ENCODE data around the gene CMSS1. TPM values are rescaled to one million over a fixed set of nuclear protein-coding genes. Genes with fewer than 3 reads are reported as not detected.
A peak's percentile ranks its signal among the peaks of the same experiment; 100 is the strongest.

CMSS1 gene
- total and polyA plus RNA-seq, 8 donors, result 14.4 to 29.9 (median 15.9) TPM

DNA sequence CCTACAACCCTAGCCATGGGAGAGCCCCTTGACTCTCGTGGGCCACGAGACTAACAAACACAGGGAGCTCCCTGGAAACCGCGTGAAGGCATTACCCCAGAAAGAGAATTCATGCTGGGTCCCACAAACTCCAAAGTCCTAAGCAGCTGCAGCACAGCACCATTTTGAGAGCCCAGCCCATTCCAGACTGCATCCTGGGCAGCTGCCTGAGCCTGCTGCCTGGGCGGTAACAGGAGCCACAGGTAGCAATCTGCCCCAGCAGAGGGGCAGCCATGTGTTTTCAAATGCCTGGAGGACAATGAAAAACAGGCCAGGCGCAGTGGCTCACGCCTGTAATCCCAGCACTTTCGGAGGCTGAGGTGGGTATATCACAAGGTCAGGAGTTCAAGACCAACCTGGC is 380.2 kb downstream of the CMSS1 start:
- Histone ChIP-seq H3K4me3 (no peak overlapping the region), H3K27me3 (no peaks in the 10 kb centered on the region), H3K27ac (no peak overlapping the region), H3K9me3 (no peaks in the 10 kb centered on the region), H3K4me1 (no peaks in the 10 kb centered on the region), H3K36me3 (no peaks in the 10 kb centered on the region)
- FAIRE-seq (no peak), DNase-seq (no peak), ATAC-seq (no peak)
- TF ChIP-seq, protein P1, sequence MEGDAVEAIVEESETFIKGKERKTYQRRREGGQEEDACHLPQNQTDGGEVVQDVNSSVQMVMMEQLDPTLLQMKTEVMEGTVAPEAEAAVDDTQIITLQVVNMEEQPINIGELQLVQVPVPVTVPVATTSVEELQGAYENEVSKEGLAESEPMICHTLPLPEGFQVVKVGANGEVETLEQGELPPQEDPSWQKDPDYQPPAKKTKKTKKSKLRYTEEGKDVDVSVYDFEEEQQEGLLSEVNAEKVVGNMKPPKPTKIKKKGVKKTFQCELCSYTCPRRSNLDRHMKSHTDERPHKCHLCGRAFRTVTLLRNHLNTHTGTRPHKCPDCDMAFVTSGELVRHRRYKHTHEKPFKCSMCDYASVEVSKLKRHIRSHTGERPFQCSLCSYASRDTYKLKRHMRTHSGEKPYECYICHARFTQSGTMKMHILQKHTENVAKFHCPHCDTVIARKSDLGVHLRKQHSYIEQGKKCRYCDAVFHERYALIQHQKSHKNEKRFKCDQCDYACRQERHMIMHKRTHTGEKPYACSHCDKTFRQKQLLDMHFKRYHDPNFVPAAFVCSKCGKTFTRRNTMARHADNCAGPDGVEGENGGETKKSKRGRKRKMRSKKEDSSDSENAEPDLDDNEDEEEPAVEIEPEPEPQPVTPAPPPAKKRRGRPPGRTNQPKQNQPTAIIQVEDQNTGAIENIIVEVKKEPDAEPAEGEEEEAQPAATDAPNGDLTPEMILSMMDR (IDR thresholded peaks at IDR 0.05), result no peak
- intact Hi-C loops (cut with DNase I), result no loop called here
- 86 to 93% methylated on average over 8 of the region's 8 CpGs for WGBS, 2 donors

DNA sequence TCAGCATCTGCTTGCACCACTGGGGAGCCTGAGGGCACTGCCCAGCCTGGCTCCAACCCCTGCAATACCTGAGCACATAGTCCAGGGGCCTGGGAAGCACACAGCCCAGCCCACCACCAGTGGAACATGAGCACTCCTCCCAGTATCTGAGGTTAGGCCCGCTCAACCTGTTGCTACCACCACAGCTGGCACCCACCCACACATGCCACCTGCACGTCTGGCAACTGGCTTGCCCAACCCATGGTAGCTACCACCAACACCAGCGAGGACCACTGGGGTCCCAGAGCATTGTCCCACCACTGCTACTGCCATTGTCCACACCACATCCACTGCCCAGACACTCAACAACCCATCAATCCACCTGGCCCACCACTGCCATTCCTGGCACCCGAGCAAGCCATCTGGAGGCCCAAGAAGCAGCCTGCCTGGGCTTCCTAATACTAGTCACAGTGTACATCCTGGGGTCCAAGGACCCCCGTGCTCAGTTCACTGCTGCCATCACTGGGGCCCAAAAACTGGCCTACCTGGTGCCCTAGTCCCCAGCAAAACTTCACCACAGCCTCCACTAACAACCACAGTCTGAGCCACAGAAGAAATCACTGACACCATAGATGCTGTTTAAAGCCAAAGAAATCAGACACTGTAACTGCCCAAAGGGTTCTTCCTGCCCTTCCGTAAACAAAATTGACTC is 381.1 kb downstream of the CMSS1 start:
- 84 to 88% methylated on average over 6 of the region's 6 CpGs for WGBS, 2 donors
- H3K4me1 ChIP-seq, result no peaks in the 10 kb centered on the region
- ATAC-seq (no peak), DNase-seq (peak in 1 of 6 donors; percentile 37), FAIRE-seq (no peak)
- no peak overlapping the region for H3K27ac ChIP-seq
- no peak overlapping the region for H3K4me3 ChIP-seq
- intact Hi-C loops (cut with DNase I), result no loop called here
- H3K36me3 ChIP-seq, result no peaks in the 10 kb centered on the region
- TF ChIP-seq, protein P1 (IDR thresholded peaks at IDR 0.05), result no peak
- H3K9me3 ChIP-seq, result no peaks in the 10 kb centered on the region
- H3K27me3 ChIP-seq, result no peaks in the 10 kb centered on the region

- H3K4me1 ChIP-seq, result peaks cover 0 to 3% (median 0%) of the 10 kb centered on the region in 3 donors
- 55 to 59% methylated on average over 2 of the region's 2 CpGs for WGBS, 2 donors
Observed at GRCh38 chr3:100205171-100205570, 387.5 kb downstream of the CMSS1 start.

GRCh38 chr3:100206687-100207086 is 389.0 kb downstream of the CMSS1 start:
- Histone ChIP-seq H3K27me3 (no peaks in the 10 kb centered on the region), H3K4me3 (no peak overlapping the region), H3K36me3 (no peaks in the 10 kb centered on the region), H3K4me1 (peaks cover 0 to 7% (median 0%) of the 10 kb centered on the region in 3 donors), H3K9me3 (no peaks in the 10 kb centered on the region), H3K27ac (no peak overlapping the region)
- FAIRE-seq, result no peak
- WGBS, 2 donors, result 69 to 81% methylated on average over 1 of the region's 1 CpG
- no peak for ATAC-seq
- TF ChIP-seq, protein P1 (IDR thresholded peaks at IDR 0.05), result no peak
- intact Hi-C loops (cut with DNase I), result no loop called here
- DNase-seq, result no peak

More at GRCh38 chr3:100205171-100205570, 387.5 kb downstream of the CMSS1 start:
- ATAC-seq (no peak), DNase-seq (no peak), FAIRE-seq (no peak)
- TF ChIP-seq, protein P1 (IDR thresholded peaks at IDR 0.05), result no peak
- H3K27ac ChIP-seq, result no peak overlapping the region
- no peaks in the 10 kb centered on the region for H3K9me3 ChIP-seq
- no peaks in the 10 kb centered on the region for H3K36me3 ChIP-seq
- no peaks in the 10 kb centered on the region for H3K27me3 ChIP-seq
- intact Hi-C loops (cut with DNase I), result no loop called here
- H3K4me3 ChIP-seq, result no peak overlapping the region

DNA sequence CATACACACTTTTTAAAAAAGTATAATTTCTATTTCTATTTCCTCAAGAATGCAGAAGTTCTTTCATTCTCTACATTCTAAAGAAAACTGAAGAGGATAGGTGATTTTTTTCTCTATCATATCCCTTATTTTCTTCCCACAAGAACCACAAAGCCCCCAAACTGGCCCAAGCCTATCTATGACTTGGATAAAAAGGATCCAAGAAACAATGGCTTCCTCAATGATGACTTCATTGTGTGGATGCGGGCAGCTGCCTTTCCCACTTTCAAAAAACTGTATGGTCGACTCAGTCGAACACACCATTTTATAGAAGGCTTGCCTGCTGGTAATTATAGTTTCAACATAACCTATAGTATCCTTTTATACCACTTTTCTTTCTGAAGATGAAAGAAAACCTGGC is 390.2 kb downstream of the CMSS1 start:
- Histone ChIP-seq H3K27me3 (no peaks in the 10 kb centered on the region), H3K27ac (no peak overlapping the region), H3K36me3 (no peaks in the 10 kb centered on the region), H3K9me3 (no peaks in the 10 kb centered on the region), H3K4me1 (peaks cover 0 to 7% (median 0%) of the 10 kb centered on the region in 3 donors), H3K4me3 (no peak overlapping the region)
- TF ChIP-seq, protein P1 (IDR thresholded peaks at IDR 0.05), result no peak
- 84 to 96% methylated on average over 3 of the region's 3 CpGs for WGBS, 2 donors
- ATAC-seq, result no peak
- DNase-seq, result no peak
- intact Hi-C loops (cut with DNase I), result no loop called here
- FAIRE-seq, result no peak
